ENCODE results near the gene FAM9A.

- TF ChIP-seq CTCF (IDR thresholded peaks at IDR 0.05) (no peak), POLR2A (IDR thresholded peaks at IDR 0.05) (no peak)
Measured at GRCh38 chrX:8811611-8812010, 10.4 kb upstream of the FAM9A start.

Measured in Peyer's patch (tissue), 4 donors.